Testis (tissue), 3 donors: Measurements from ENCODE around the gene FUT9. TPM values are rescaled to one million over a fixed set of nuclear protein-coding genes. Genes with fewer than 3 reads are reported as not detected.

Experiments
- DNase-seq: peaks from one replicate; pipeline ENCODE4 v3.0.0-alpha.2; 2019
- H3K27ac ChIP-seq, 2 donors: fragments of 200-600 bp; sonication (generic); one replicate each; pipeline ENCODE4 v1.5.1; 2019
- H3K27me3 ChIP-seq: fragments of 200-600 bp; sonication (generic); one replicate; pipeline ENCODE4 v1.5.1; 2019
- H3K36me3 ChIP-seq: fragments of 200-600 bp; sonication (generic); one replicate; pipeline ENCODE4 v1.5.1; 2017; ENCODE audit warnings: low read depth; ENCODE audit errors: missing control alignments
- H3K4me1 ChIP-seq: fragments of 200-600 bp; sonication (generic); one replicate; pipeline ENCODE4 v1.5.1; 2019
- H3K4me3 ChIP-seq, 2 donors: fragments of 200-600 bp; sonication (generic); one replicate each; pipeline ENCODE4 v1.5.1; 2017 to 2019
- H3K9me3 ChIP-seq: fragments of 200-600 bp; sonication (generic); one replicate; pipeline ENCODE4 v1.5.1; 2017
- CTCF ChIP-seq, 3 experiments: fragments of 450-650 bp in 2 of 3; fragments of 200-600 bp in 1 of 3; sonication (generic) in 1 of 3; IDR thresholded peaks; one replicate each; pipeline ENCODE4 v1.5.1; 2016 to 2019; ENCODE audit warnings: antibody characterized with exemption in 3 of 3, mild to moderate bottlenecking in 2 of 3, moderate library complexity in 1 of 3
- POLR2A ChIP-seq: fragments of 450-650 bp; IDR thresholded peaks from one replicate; pipeline ENCODE4 v1.6.1; 2017; ENCODE audit warnings: antibody characterized with exemption, mild to moderate bottlenecking, moderate library complexity
- WGBS, 2 donors: methylation state at CpG; one replicate each; pipeline ENCODE4 v1.1.5; 2018; 5-methylcytosine and 5-hydroxymethylcytosine counted together
- intact Hi-C: fragments of 100-400 bp; cut with DNase I; formaldehyde crosslinking; loops from one replicate; pipeline ENCODE4 v1.15.1; 2023; ENCODE audit warnings: low total_unique reads
- polyA plus RNA-seq: library from polyadenylated mRNA; stranded (reverse); fragments of 350-450 nt; fragmentation: Illumina TruSeq; extraction: RNeasy Lipid Tissue Mini Kit (QIAGEN cat#74804); gene quantifications from one replicate; pipeline ENCODE4 v1.2.3, GENCODE V29; 2014; ENCODE audit warnings: low read depth, low replicate concordance; ENCODE audit not compliant: insufficient read depth
- total RNA-seq, 2 donors: library from RNA; depleted of rRNA; stranded (reverse); fragments of >200 nt; gene quantifications; one replicate each; pipeline ENCODE4 v1.2.3, GENCODE V29; 2016

FUT9 gene
- total and polyA plus RNA-seq, 3 donors from 2014 or later: 0.12 to 0.24 TPM; not detected in 1

GRCh38 chr6:96116674-96117073 lies 100.9 kb downstream of the FUT9 start:
- Histone ChIP-seq H3K27me3 (no peaks in the 10 kb centered on the region), H3K4me3 (no peak overlapping the region), H3K9me3 (no peaks in the 10 kb centered on the region), H3K4me1 (no peaks in the 10 kb centered on the region), H3K36me3 (no peaks in the 10 kb centered on the region), H3K27ac (no peak overlapping the region)
- DNase-seq: no peak
- WGBS, 2 donors: 22 to 32% methylated on average over 1 of the region's 1 CpG
- intact Hi-C loops: no loop called here
- TF ChIP-seq POLR2A (no peak), CTCF (IDR thresholded peaks at IDR 0.05) (no peak)

DNA sequence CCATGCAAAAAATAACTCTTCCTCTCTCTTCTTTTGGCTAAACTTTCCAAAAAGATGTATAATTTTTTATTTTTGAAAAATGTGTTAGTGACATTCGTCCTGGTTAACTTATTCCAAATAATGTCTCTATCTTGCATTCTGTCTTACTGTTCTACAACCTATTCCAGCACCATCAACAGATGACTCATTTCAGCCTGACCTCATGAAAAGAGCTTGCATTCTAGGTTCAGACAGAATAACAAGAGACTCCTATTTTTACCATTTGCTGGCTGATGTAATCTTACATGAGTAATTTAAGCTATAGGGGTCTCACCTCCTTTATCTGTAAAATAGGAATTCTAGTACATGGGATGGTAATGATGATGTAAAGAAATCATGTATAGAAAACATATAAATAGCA lies 109.0 kb downstream of the FUT9 start:
- DNase-seq: no peak
- Histone ChIP-seq H3K4me3 (no peak overlapping the region), H3K27ac (no peak overlapping the region), H3K27me3 (no peaks in the 10 kb centered on the region), H3K36me3 (no peaks in the 10 kb centered on the region), H3K9me3 (no peaks in the 10 kb centered on the region), H3K4me1 (no peaks in the 10 kb centered on the region)
- TF ChIP-seq POLR2A (no peak), CTCF (IDR thresholded peaks at IDR 0.05) (no peak)
- 53 to 68% methylated on average over 1 of the region's 1 CpG for WGBS, 2 donors
- intact Hi-C loops: no loop called here

DNA sequence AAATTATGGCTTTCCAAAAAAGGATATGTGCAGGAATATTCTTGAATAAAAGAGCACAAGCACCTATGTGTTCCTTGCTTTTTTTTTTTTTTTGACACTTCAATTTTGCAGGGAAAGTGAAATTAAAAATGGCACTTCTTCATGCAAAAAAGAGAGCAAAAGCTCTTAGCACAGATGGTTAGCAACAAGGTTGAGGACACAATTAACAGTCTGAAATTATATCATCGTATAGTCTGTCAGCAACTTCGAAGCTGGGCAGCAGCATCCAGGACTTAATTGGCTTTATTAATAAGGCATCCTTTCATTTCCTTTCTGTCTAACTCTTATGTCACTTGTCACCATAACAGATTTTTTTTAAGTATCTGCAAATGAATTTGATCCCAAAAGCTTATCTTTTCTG lies 122.6 kb downstream of the FUT9 start:
- no peaks in the 10 kb centered on the region for H3K9me3 ChIP-seq
- H3K36me3 ChIP-seq: no peaks in the 10 kb centered on the region
- H3K27ac ChIP-seq: no peak overlapping the region
- WGBS, 2 donors: 89 to 97% methylated on average over 2 of the region's 2 CpGs
- no peak for DNase-seq
- no peaks in the 10 kb centered on the region for H3K27me3 ChIP-seq
- no peak for TF ChIP-seq POLR2A
- no peak for TF ChIP-seq CTCF (IDR thresholded peaks at IDR 0.05)
- H3K4me1 ChIP-seq: no peaks in the 10 kb centered on the region
- intact Hi-C loops: no loop called here
- H3K4me3 ChIP-seq: no peak overlapping the region

DNA sequence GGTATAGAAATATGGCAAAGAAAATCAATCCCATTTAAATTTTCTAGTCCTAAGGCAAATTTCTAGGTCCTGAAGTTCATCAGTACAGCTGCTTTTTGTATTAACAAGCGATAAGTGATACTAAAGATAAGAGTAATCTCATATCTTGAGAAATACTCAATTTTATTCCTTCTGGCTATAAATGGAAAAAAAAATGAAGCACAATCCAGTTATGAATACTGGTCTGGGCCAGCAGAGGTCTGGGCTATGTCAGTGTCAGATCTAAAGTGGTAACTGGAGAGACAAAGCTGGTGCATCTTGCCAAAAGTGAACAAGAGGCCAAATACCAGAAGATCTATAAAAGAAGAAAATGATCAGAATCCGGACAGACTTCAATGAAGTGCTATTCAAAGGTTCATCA lies 126.4 kb downstream of the FUT9 start:
- Histone ChIP-seq H3K4me1 (no peaks in the 10 kb centered on the region), H3K27ac (no peak overlapping the region), H3K9me3 (no peaks in the 10 kb centered on the region), H3K36me3 (no peaks in the 10 kb centered on the region), H3K27me3 (no peaks in the 10 kb centered on the region), H3K4me3 (no peak overlapping the region)
- 79 to 84% methylated on average over 2 of the region's 2 CpGs for WGBS, 2 donors
- no peak for TF ChIP-seq POLR2A
- no peak for TF ChIP-seq CTCF (IDR thresholded peaks at IDR 0.05)
- DNase-seq: no peak
- intact Hi-C loops: no loop called here

DNA sequence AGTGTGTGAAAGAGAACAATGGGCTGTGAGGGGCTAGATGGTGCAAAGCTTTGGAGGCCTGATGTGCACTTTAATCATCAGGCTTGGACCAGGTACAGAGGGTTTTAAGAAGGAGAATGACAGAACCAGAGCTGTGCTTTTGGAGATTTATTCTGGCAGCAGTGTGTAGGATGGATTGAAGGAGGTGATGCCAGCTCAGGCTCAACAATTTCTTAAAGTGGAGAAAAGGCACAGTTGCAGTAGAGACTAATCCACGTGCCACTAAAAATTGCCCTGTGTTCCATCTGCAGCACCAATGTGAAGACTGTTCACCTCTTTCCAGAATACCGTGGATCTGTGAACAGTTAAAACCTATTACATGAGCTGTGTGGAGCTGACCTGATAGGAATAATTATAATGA lies 134.7 kb downstream of the FUT9 start:
- Histone ChIP-seq H3K9me3 (no peaks in the 10 kb centered on the region), H3K4me1 (no peaks in the 10 kb centered on the region), H3K36me3 (no peaks in the 10 kb centered on the region), H3K27ac (no peak overlapping the region), H3K4me3 (no peak overlapping the region), H3K27me3 (no peaks in the 10 kb centered on the region)
- TF ChIP-seq CTCF (IDR thresholded peaks at IDR 0.05): no peak
- TF ChIP-seq POLR2A: no peak
- no peak for DNase-seq
- intact Hi-C loops: no loop called here
- WGBS, 2 donors: 79 to 93% methylated on average over 2 of the region's 2 CpGs
